Measurements from ENCODE around the gene CILP. TPM values are rescaled to one million over a fixed set of nuclear protein-coding genes. Genes with fewer than 3 reads are reported as not detected.
"Not testable (repeated sequence)": the region's sequence is repeated elsewhere in the genome, so short reads cannot be mapped to it uniquely, and the experiment has no call there.

CILP gene
- total and polyA plus RNA-seq, 11 donors = 0.76 to 58.5 (median 12.0) TPM

GRCh38 chr15:65182538-65182937, 28.7 kb downstream of the CILP start:
- H3K27ac ChIP-seq = no peak overlapping the region
- H3K4me3 ChIP-seq = peak overlapping the region in 1 of 12 donors; percentile 92
- H3K9me3 ChIP-seq = no peaks in the 10 kb centered on the region
- peaks cover 0 to 38% (median 28%) of the 10 kb centered on the region in 9 donors for H3K36me3 ChIP-seq
- peaks cover 0 to 36% (median 18%) of the 10 kb centered on the region in 12 donors for H3K4me1 ChIP-seq
- no peaks in the 10 kb centered on the region for H3K27me3 ChIP-seq
- intact Hi-C loops (cut with DNase I) = loop anchor here in 1 of 10 donors (5.0 kb wide), 1 partner anchor 50 kb away; the partner anchor contains the start of gene PDCD7
- DNase-seq (no peak), ATAC-seq (no peak)
- TF ChIP-seq POLR2A (IDR thresholded peaks at IDR 0.05) = no peak
- TF ChIP-seq, protein P1, sequence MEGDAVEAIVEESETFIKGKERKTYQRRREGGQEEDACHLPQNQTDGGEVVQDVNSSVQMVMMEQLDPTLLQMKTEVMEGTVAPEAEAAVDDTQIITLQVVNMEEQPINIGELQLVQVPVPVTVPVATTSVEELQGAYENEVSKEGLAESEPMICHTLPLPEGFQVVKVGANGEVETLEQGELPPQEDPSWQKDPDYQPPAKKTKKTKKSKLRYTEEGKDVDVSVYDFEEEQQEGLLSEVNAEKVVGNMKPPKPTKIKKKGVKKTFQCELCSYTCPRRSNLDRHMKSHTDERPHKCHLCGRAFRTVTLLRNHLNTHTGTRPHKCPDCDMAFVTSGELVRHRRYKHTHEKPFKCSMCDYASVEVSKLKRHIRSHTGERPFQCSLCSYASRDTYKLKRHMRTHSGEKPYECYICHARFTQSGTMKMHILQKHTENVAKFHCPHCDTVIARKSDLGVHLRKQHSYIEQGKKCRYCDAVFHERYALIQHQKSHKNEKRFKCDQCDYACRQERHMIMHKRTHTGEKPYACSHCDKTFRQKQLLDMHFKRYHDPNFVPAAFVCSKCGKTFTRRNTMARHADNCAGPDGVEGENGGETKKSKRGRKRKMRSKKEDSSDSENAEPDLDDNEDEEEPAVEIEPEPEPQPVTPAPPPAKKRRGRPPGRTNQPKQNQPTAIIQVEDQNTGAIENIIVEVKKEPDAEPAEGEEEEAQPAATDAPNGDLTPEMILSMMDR (IDR thresholded peaks at IDR 0.05) = no peak
- 75 to 82% (median 80%) methylated on average over 4 of the region's 4 CpGs for WGBS, 4 donors

DNA sequence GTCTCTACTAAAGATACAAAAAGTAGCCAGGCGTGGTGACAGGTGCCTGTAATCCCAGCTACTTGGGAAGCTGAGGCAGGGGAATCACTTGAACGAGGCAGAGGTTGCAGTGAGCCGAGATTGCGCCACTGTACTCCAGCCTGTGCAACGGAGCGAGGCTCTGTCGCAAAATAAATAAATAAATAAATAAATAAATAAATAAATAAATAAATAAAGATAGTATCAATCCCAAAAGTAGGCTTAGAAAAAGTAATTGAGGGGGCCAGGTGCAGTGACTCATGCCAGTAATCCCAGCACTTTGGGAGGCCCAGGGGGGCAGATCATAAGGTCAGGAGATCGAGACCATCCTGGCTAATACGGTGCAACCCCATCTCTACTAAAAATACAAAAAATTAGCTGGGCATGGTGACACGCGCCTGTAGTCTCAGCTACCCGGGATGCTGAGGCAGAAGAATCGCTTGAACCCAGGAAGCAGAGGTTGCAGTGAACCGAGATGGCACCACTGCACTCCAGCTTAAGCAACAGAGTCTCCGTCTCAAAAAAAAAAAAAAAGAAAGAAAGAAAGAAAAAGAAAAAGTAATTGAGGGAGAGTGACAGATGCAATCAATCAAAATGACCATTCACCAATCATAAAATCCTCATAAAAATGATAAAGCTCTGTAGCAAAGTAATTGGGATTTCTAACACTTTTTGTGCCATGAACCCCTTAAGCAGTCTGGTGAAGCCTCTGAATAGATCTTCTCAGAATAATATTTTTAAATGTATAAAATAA, 29.5 kb downstream of the CILP start:
- H3K9me3 ChIP-seq, H3K4me3 ChIP-seq, ATAC-seq, H3K27ac ChIP-seq, DNase-seq, H3K27me3 ChIP-seq: not testable (repeated sequence)
- Histone ChIP-seq H3K36me3 (peaks cover 0 to 46% (median 35%) of the 10 kb centered on the region in 9 donors), H3K4me1 (peaks cover 0 to 36% (median 18%) of the 10 kb centered on the region in 12 donors)
- 86 to 92% (median 90%) methylated on average over 15 of the region's 15 CpGs for WGBS, 4 donors
- intact Hi-C loops (cut with DNase I) = loop anchor here in 1 of 10 donors (5.0 kb wide), 1 partner anchor 49 kb away; the partner anchor contains the start of gene PDCD7

- ATAC-seq (no peak), DNase-seq (no peak)
- no peak for TF ChIP-seq POLR2A (IDR thresholded peaks at IDR 0.05)
- TF ChIP-seq, protein P1 (IDR thresholded peaks at IDR 0.05) = no peak
- H3K27me3 ChIP-seq = no peaks in the 10 kb centered on the region
- WGBS, 4 donors = 92 to 97% (median 95%) methylated on average over 3 of the region's 3 CpGs
- H3K27ac ChIP-seq = no peak overlapping the region
- peaks cover 0 to 62% (median 51%) of the 10 kb centered on the region in 9 donors for H3K36me3 ChIP-seq
- no peak overlapping the region for H3K4me3 ChIP-seq
- intact Hi-C loops (cut with DNase I) = loop anchor here in 1 of 10 donors (5.0 kb wide), 1 partner anchor 48 kb away; the partner anchor contains the start of gene PDCD7
- H3K9me3 ChIP-seq = no peaks in the 10 kb centered on the region
- peaks cover 0 to 32% (median 16%) of the 10 kb centered on the region in 12 donors for H3K4me1 ChIP-seq
These were observed 31.1 kb downstream of the CILP start for GRCh38 chr15:65180167-65180566.

- peaks cover 0 to 21% (median 8%) of the 10 kb centered on the region in 12 donors for H3K4me1 ChIP-seq
- DNase-seq = no peak
- H3K27ac ChIP-seq = no peak overlapping the region
- 68 to 73% (median 73%) methylated on average over 1 of the region's 1 CpG for WGBS, 4 donors
- TF ChIP-seq, protein P1 (IDR thresholded peaks at IDR 0.05) = no peak
- TF ChIP-seq POLR2A (IDR thresholded peaks at IDR 0.05) = no peak
- no peaks in the 10 kb centered on the region for H3K9me3 ChIP-seq
- ATAC-seq = no peak
- peaks cover 0 to 84% (median 74%) of the 10 kb centered on the region in 9 donors for H3K36me3 ChIP-seq
- H3K4me3 ChIP-seq = no peak overlapping the region
- intact Hi-C loops (cut with DNase I) = no loop called here
- no peaks in the 10 kb centered on the region for H3K27me3 ChIP-seq
These were observed 33.4 kb downstream of the CILP start for GRCh38 chr15:65177901-65178300.

Data from heart left ventricle (tissue), 16 donors.